Keratinocyte (primary cell): ENCODE data around the gene LRIG1.

Source experiments
- CTCF ChIP-seq, 3 experiments: IDR thresholded peaks in 1 of 3; conservative IDR thresholded peaks in 1 of 3; optimal IDR thresholded peaks in 1 of 3; 2 replicates in 2 of 3; 3 replicates in 1 of 3; pipeline versions ENCODE3 to v1.5.1; 2011; ENCODE audit warnings: low read length in 3 of 3, mild to moderate bottlenecking in 3 of 3, moderate library complexity in 2 of 3, control low read depth in 1 of 3, inconsistent platforms in 1 of 3; ENCODE audit not compliant: insufficient read depth in 2 of 3; ENCODE audit errors: extremely low read depth in 1 of 3
- EZH2 ChIP-seq: IDR thresholded peaks from one replicate; pipeline ENCODE4 v1.6.1; 2012; ENCODE audit warnings: inconsistent platforms, mild to moderate bottlenecking, low read length, moderate library complexity

GRCh38 chr3:66527246-66527645, 26.4 kb upstream of the LRIG1 start:
- TF ChIP-seq CTCF (optimal IDR thresholded peaks at IDR 0.05 in 1 of 3, IDR thresholded peaks at IDR 0.05 in 1 of 3, conservative IDR thresholded peaks at IDR 0.05 in 1 of 3; ENCODE audit: extremely low read depth in 1 of 3, insufficient read depth in 2 of 3, low read length in 3 of 3) (no peak), EZH2 (no peak)
